SK-N-DZ (cell line): ENCODE data around the gene R3HDM4.

Experiments
- DNase-seq: peaks from one replicate; pipeline ENCODE4 v3.0.0-alpha.2; 2015; ENCODE audit warnings: low spot score

The R3HDM4 gene

DNA sequence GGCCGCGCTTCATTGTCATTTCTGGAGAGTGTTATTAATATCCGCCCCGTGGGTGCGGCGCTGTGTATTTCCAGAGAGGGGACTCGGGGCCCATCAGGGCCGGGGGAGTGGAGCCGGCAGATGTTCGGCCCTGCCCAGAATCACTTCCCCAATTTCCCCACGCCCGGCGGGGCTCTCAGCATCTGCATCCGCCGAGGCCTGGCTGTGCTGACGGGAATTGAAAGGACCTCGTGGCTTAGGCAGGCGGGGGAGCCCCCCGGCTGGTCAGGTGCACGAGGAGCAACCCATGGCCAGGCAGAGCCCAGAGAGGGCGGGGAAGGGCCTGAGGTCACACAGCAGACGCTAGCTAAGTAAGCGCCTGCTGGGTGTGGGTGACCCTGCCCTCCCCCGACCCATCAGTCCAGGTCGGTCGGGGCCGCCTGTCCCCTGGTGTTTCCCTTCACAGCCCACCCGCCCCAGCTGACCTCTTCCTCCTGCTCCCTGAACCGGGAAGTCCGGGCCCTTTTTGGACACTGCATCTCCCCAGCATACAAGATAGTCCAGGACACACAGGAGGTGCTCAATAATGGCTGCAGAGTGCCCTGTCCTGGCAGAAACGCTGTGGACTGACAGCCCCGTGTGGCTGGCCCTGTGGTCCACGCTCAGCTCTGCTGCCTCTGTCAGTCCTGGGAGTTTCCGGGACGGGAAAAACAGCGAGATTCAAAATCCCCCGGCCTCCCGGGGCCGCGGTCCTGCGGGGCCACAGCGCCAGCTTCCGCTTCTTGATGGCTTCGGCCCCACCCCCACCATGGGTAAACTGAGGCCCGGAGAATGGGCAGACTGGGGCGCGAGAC is 34.9 kb upstream of the R3HDM4 start:
- no peak for DNase-seq

GRCh38 chr19:947090-947706 is 34.2 kb upstream of the R3HDM4 start:
- DNase-seq = no peak

- DNase-seq = no peak
These were observed 32.6 kb upstream of the R3HDM4 start for GRCh38 chr19:945401-946252.

DNA sequence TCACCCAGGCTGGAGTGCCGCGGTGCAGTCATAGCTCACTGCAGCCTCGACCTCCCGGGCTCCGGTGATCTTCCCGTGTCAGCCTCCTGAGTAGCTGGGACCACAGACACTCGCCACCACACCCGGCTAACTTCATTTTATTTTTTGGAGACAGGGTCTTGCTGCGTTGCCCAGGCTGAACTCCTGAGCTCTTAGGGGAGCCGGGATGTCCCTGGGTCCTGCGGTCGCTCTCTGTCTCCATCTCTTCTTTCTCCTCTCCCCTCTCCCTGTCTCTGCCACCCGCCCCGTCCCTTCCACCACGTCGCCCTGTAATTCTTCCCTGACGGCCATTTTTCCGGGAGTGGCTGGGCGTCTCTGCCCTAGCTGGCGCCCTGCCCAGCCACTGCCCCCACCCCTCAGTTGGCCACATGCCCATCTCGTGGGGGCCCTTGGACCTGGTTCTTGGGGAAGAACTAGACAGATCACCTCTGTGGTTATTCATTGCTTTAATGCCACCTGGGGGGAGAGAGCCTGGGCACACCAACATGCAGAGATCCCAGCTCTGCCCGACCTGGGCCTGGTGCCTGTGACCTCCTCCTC is 31.7 kb upstream of the R3HDM4 start:
- DNase-seq = no peak

GRCh38 chr19:944171-944567 is 31.1 kb upstream of the R3HDM4 start:
- peak; percentile 66 for DNase-seq

DNA sequence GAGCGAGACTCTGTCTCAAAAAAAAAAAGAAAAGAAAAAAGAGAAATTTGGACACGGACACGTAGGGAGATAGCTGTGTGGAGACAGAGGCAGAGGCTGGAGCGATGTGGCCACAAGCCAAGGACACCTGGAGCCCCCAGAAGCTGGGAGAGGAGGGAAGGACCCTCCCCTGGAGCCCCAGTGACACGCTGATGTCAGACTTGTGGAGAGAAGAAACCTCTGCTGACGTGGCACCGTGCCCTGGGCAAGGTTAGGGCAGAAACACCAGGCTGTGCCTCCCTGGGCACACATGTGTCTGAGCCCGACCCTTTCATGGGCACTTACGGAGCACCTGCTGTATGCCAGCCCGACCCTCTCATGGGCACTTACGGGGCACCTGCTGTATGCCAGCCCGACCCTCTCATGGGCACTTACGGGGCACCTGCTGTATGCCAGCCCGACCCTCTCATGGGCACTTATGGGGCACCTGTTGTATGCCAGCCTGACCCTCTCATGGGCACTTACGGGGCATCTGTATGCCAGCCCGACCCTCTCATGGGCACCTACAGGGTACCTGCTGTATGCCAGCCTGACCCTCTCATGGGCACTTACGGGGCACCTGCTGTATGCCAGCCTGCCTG is 30.6 kb upstream of the R3HDM4 start:
- no peak for DNase-seq

DNA sequence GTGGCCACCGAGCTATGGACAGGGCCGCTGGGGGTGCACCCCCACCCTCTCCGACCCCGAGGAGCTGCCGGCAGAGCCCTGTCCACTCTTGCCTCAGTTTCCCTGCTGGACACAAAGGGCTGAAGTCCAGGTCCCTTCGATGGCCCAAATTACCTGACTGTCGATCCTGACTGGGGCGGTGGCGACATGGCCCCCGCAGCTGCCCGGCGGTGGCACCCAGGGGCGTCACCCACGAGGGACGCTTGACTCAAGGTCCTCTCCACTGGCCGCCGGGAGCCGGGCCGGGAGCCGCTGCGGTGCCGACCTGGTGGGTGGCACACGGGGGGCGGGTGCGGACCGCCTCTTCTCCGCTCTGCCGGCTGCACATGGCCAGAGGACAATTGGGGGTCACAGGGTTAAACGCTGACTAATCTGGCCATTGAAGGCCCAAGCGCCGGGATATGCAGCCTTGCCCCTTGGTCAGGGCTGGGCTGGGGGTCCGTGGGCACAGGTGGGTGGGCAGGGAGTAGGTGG is 29.2 kb upstream of the R3HDM4 start:
- no peak for DNase-seq

DNA sequence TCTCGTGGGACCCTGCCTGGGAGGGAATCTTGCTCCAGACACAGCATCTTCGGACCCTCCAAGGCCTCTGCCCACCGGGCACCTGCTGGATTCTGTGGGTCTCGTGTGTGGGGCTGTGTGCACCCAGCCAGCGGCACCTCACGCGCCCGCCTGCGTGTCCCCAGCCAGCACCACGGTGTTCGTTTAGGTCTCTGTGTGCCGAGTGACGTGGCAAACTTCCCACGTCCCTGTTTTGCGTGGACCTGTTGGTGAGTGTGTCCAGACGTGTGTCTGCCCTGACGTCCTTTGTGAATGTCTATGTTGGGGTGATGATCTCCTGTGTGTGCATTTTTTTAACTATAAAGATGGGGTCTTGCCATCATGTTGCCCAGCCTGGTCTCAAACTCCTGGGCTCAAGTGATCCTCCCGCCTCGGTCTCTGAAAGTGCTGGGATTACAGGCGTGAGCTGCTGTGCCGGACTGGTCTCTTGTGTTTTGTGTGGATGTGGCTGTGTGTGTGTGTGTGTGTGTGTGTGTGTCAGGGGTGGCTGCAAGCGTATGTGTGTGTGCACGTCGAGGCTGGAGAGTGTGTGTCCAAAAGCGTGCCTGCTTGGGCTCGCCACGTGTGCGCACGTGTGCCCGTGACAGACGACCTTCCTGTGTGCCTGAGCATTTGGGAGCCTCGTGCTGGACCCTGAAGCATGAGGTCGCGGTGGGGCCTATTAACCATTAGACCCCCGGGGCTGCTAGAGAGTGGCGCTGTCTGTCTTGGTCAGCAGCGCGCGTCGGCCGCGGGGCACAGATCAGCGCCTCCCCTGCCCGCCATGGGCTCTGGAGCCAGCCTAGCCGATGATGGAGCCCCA is 28.5 kb upstream of the R3HDM4 start:
- DNase-seq = no peak

DNA sequence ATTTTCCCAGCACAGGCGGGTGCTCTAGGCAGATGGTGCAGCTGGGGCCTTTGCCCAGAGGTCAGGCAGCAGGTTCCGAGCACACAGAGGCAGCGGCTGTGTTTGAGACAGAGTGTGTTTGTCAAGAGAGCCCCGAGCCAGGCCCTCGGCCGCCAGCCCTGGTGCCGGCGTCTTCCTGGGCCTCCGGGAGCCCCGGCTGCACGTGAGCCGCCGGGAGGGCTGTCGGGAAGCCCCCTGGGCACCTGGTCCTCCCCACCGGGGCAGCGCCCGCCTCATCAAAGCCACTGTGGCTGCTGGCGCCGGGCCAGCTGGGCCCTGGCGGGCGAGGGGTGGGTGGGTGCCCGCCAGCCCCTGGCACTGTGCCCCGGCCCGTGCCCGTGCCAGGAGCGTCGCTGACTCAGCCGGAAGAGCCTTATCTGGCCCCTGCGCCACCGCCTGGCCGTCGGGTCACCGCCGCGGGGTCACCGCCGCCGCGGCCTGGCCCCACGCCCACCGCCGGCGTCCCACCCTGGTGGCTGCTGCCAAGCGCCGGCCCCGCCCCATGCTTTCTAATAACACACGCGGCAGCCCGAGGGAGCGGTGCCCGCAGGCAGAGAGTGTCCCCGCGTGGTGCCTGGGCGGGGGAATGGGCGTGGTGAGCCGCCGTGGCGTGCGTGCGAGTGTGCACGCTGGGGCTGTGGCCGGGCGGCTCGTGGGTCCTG is 27.7 kb upstream of the R3HDM4 start:
- DNase-seq = no peak

DNA sequence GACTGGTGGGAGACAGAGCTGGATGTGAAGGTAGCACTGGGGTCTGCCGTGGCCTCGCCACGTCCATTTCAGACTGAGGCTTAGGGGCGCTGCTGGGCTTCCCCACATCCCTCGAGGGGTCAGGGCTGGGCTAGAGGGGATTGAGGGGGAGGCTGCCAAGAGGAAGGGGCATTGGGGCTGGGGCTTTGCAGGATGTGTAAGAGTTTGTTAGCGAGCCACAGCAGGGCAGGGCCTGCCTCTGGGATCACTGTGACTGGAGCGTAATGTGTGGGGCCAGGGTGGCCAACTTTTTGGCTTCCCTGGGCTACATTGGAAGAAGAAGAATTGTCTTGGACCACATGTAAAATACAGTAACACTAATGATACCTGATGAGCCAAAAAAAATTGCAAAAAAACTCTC is 26.9 kb upstream of the R3HDM4 start:
- no peak for DNase-seq

- no peak for DNase-seq
These were observed 26.4 kb upstream of the R3HDM4 start for GRCh38 chr19:939439-939838.

DNA sequence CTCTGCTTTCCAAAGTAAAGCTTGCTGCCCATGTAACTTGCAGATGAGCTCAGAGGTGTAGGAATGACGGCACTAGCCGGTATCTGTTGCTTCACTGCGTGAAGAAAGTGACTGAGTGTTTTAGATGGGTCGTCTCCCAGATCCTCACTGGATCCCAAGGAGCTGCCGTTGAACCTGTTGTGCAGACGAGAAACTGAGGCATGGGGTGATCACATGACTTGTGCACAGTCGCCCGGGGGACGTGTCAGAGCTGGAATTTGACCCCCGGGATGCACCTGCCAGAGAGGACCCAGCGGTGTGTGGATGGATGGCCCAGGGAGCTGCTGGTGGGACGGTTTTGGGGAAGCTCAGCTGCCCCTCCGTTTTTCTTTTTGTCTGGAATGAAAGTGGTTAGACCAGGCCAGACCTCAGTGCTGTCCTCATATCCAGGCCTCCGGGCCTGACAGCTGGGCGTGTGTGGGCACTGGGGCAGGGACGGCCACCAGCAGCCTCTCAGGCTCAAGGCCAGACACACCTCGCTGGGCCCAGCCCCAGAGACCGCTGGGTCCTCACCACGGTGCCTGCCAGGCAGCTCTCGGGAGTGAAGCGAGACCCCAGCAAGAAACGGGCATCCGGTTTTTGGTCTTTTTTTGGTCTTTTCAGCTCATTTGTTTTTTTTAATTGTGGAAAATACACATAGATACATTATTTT is 25.4 kb upstream of the R3HDM4 start:
- no peak for DNase-seq

GRCh38 chr19:937259-937694 is 24.3 kb upstream of the R3HDM4 start:
- DNase-seq = no peak

DNA sequence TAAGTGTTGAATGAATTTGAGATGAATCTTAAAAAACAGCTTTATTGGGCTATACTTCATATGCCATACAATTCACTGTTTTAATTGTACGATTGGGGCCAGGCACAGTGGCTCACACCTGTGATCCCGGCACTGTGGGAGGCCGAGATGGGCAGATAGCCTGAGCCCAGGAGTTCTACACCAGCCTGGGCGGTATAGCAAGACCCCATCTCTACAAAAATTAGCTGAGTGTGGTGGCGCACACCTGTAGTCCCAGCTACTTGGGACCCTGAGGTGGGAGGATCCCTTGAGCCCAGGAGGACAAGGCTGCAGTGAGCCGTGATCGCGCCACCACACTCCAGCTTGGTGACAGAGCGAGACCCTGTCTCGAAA is 23.1 kb upstream of the R3HDM4 start:
- no peak for DNase-seq

DNA sequence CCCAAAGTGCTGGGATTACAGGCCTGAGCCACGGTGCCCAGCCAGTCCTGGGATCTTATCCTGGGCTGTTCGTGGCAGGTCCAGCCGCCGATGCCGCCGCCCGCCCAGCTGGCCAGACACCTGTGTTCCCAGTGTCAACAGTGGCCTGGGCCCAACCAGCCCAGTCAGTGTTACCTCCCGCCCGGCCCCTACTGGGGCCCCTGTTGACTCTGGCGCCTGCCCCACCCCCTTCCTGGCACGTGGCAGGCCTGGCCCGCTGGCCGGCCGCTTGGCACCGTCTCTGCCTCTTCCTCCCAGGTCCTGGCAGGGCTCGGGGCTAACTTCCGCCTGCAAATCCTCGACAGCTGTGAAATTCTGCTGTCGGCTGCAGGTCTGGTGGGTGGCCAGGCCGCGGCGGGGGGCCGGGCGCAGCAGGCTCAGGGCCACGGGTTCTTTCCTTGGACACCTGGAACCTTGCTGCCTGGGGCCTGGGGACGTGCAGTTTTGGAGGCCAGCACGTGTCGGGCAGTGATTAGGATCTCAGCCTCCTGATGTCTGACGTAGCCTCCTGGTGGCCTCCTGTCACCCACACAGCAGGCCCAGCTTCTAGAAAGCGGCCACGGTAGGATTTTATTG is 22.0 kb upstream of the R3HDM4 start:
- DNase-seq = no peak

GRCh38 chr19:934197-934840 is 21.3 kb upstream of the R3HDM4 start:
- no peak for DNase-seq

DNA sequence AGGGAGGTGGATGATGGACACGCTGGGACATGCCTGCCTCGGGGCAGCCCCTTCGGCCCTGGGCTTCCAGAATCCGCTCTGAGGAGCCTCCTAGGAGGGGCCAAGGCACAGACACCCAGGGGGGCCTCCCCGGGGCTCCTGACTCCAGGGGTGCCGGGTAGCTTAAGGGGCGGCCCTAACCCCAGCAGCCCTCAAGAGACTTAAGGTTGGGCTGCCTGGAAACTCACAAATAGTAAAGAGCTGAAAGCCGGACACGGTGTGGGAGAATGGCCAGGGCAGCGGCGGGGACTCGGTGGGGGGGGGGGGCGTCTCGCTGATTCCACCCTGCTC is 20.5 kb upstream of the R3HDM4 start:
- no peak for DNase-seq
